Tibial nerve (tissue), 4 donors: Measurements from ENCODE around the gene ELAVL4.

Experiments
- EP300 ChIP-seq, 2 donors: sonication (generic); formaldehyde crosslinking; IDR thresholded peaks; one replicate each; pipeline ENCODE4 v1.6.1; 2017; ENCODE audit warnings: antibody characterized with exemption in 2 of 2, mild to moderate bottlenecking in 1 of 2
- POLR2A ChIP-seq, 2 donors: fragments of 450-650 bp; IDR thresholded peaks; one replicate each; pipeline ENCODE4 v1.6.1; 2017; ENCODE audit warnings: antibody characterized with exemption in 2 of 2, mild to moderate bottlenecking in 2 of 2, moderate library complexity in 2 of 2
- TF ChIP-seq, protein P1 (sequence below), 5 experiments: fragments of 200-600 bp in 3 of 5; fragments of 450-650 bp in 2 of 5; sonication (generic) in 3 of 5; IDR thresholded peaks; one replicate each; pipeline ENCODE4 v1.5.1; 2016 to 2019; ENCODE audit warnings: antibody characterized with exemption in 5 of 5, mild to moderate bottlenecking in 3 of 5, moderate library complexity in 2 of 5

- TF ChIP-seq, protein P1, sequence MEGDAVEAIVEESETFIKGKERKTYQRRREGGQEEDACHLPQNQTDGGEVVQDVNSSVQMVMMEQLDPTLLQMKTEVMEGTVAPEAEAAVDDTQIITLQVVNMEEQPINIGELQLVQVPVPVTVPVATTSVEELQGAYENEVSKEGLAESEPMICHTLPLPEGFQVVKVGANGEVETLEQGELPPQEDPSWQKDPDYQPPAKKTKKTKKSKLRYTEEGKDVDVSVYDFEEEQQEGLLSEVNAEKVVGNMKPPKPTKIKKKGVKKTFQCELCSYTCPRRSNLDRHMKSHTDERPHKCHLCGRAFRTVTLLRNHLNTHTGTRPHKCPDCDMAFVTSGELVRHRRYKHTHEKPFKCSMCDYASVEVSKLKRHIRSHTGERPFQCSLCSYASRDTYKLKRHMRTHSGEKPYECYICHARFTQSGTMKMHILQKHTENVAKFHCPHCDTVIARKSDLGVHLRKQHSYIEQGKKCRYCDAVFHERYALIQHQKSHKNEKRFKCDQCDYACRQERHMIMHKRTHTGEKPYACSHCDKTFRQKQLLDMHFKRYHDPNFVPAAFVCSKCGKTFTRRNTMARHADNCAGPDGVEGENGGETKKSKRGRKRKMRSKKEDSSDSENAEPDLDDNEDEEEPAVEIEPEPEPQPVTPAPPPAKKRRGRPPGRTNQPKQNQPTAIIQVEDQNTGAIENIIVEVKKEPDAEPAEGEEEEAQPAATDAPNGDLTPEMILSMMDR (IDR thresholded peaks at IDR 0.05), result no peak
- TF ChIP-seq POLR2A (IDR thresholded peaks at IDR 0.05), result no peak
- no peak for TF ChIP-seq EP300 (IDR thresholded peaks at IDR 0.05)
These were observed 65.4 kb downstream of the ELAVL4 start for GRCh38 chr1:50174101-50174500.
